GM19023 (cell line): ENCODE data around the gene JOSD2.
A peak's percentile ranks its signal among the peaks of the same experiment; 100 is the strongest.
"Not testable (repeated sequence)": the region's sequence is repeated elsewhere in the genome, so short reads cannot be mapped to it uniquely, and the experiment has no call there.

Source experiments
- ATAC-seq: cut with Tn5 transposase; IDR thresholded peaks from one replicate; pipeline ENCODE4 v1.9.1; 2021; ENCODE audit warnings: mild to moderate bottlenecking, moderate library complexity; ENCODE audit not compliant: unreplicated experiment

JOSD2 gene

GRCh38 chr19:50478901-50479715 lies 31.9 kb downstream of the JOSD2 start:
- no peak for ATAC-seq

DNA sequence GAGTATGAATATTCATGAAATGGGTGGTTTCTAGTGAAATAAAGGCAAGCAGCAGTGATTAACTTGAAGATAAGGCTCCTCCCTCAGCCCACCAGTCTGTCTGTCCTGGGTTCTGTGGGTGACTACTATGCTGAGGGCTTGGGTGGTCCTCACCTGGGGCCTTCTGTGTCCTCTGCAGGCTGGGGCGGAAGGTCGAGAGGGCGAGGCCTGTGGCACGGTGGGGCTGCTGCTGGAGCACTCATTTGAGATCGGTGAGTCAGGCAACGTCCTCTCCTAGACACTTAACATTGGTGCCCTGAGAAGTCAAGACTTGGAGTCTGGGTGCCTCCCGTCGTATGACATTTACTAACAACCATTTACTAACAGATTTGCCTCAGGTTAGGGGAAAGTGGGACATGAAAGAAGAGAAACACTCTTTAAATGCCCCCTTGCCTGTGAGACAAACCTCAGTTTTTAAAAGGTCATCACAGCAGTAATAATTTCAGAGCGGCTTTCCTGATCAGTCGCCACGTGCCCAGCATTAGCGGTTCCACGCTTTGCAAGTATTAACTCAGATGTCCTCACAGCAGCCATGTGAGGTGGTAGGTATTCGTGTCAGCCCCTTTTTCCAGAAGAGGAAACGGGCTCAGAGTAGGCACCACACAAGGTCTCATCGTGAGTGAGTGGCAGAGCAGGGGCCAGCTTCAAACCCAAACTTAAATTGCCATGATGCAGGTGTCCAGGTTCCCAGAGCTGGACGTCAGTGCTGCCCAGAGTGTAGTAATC lies 33.1 kb downstream of the JOSD2 start:
- no peak for ATAC-seq

GRCh38 chr19:50476907-50477238 lies 34.1 kb downstream of the JOSD2 start:
- no peak for ATAC-seq

GRCh38 chr19:50476224-50476906 lies 34.6 kb downstream of the JOSD2 start, which contains the start of the genes EMC10 and GARIN5A:
Gene EMC10, plus strand, starts transcription at chr19:50476507. Its CDS starts 38 bp downstream, at chr19:50476545.
Gene GARIN5A, minus strand, starts transcription at chr19:50476848. Its CDS starts 460 bp downstream, at chr19:50476388.
- ATAC-seq, result peak; percentile 73

- no peak for ATAC-seq
These were observed 35.2 kb downstream of the JOSD2 start for GRCh38 chr19:50475736-50476223.

DNA sequence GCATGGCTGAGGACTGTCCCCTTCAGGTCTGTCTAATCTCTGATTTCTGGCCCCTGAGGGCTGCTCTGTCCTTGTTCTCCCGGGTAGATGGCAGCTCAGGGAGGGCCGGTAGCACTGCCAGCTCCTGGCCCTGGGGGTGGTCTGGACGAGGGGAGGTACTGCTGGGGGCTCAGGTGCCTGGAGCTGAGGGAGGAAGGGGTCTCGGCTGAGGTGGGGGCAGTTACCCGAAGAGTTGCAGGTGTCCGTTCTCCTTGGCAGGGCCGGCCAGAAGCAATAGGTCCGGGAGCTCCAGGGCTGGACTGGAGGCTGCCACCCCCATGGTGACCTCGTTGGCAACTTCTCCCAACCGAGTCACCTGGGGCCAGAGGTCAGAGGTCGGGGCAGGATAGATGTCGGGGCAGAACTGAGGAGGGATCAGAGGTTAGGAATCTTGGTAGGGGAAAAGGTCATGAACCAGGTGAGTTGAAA lies 35.9 kb downstream of the JOSD2 start:
- no peak for ATAC-seq

DNA sequence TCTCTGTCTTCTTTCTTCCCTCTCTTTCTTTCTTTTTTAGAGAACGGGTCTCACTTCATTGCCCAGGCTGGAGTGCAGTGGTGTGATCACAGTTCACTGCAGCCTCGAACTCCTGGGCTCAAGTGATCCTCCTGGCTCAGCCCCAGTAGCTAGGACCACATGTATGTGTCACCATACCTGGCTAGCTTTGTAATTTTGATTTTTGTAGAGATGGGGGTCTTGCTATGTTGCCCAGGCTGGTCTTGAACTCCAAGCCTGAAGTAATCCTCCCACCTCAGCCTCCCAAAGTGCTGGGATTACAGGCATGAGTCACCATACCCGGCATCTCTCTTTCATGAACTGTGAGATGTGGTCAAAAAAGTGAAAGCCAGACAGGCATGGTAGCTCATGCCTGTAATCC lies 37.7 kb downstream of the JOSD2 start:
- not testable (repeated sequence) for ATAC-seq

- ATAC-seq, result no peak
These were observed 42.2 kb downstream of the JOSD2 start for GRCh38 chr19:50468818-50469217.

GRCh38 chr19:50467566-50467965 lies 43.4 kb downstream of the JOSD2 start:
- ATAC-seq, result no peak

DNA sequence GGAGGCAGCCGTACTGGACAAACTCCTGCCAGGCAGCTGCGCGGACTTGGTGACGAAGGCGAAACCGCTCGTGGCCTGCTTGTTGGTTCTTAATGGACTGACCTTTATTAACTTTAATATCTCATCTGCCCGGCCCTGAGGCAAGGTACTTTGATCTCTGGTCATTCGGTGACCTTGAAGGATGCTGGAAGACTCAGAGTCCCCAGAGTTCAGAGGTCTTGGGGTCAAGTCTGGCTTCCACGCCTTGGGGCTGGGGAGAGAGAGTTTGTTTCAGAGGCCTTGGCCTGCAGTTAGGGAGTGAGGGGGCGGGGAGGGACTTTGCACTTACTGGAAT lies 44.3 kb downstream of the JOSD2 start:
- ATAC-seq, result no peak

- no peak for ATAC-seq
These were observed 44.8 kb downstream of the JOSD2 start for GRCh38 chr19:50465986-50466705.

DNA sequence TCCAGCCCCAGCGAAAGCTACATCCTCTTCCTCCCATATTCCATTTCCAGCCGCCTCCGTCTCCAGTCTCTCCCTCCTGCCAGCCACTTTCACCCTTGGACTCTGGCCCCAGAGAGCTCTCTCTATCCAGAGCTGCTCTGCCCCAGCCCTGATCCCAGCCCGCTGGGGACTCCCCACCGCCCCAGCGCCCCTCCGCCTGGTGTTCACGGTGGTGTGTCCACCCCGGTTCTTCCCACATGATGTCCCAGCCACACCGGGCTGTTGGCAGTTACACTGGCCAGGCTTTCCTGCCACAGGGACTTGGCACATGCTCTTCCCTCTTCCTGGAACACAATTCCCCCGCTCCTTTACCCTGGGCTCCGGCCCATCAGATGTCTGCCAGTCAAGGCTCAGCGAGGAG lies 46.0 kb downstream of the JOSD2 start:
- ATAC-seq, result no peak

DNA sequence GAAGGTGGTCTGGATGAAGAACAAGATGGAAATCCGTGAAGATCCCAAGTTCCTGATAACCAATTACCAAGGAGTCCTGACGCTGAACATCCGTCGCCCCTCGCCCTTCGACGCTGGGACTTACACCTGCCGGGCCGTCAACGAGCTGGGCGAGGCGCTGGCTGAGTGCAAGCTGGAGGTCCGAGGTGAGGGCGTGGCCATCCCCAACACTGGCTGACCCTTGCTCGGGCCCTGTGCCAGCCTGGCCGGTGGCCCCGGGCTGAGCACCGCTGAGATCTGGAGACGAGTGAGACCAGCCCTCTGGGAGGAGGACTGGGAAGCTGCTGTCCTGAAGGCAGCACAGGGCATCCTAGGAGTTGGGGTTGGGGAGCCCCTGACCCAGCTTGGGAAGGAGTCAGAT lies 46.6 kb downstream of the JOSD2 start:
- ATAC-seq, result no peak

DNA sequence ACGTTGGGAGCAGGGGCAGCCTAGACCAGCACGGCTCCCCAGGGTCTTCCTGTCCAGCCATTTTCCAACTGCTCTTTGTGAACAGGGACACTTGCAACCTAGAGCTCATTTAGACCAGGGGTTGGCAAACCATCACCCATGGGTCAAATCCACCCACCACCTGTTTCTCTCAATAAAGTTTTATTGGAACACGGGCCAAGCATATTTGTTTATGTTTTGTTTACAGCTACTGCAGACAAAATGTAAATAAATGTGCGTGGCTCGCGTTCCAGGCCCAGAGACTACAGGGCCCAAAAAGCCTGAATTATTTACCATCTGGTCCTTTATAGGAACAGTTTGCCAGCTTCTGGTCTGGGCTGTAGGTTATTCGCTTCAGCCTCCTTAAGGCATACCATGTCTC lies 48.0 kb downstream of the JOSD2 start:
- no peak for ATAC-seq

DNA sequence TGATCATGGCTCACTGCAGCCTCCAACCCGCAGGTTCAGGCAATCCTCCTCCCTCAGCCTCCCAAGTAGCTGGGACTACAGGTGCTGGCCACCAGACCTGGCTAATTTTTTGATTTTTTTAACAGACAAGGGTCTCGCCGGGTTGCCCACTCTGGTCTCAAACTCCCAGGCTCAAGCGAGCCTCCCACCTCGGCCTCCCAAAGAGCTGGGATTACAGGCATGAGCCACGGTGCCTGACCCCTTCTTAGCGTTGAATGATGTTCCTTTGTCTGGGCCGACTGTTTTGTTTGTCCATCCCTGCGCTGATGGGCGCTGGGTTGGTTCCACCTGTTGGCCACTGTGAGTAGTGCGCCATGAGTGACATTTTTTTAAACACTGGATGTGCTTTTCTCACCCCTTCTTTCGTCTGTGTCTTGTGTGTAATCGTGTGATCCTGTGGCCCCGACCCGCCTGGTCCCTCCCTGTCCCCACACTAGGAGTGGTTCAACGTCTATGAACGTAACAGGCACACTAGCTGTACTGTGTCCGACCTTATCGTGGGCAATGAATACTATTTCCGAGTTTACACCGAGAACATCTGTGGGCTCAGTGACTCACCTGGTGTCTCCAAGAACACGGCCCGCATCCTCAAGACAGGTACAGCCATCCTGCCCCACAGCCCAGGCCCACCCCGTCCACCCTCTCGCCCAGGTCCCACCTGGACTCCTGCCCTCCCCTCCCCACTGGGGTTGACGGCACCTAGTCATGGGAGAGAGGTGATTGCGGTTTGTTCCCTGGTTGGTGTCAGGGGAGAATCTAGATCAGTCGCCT lies 49.7 kb downstream of the JOSD2 start:
- ATAC-seq, result no peak

DNA sequence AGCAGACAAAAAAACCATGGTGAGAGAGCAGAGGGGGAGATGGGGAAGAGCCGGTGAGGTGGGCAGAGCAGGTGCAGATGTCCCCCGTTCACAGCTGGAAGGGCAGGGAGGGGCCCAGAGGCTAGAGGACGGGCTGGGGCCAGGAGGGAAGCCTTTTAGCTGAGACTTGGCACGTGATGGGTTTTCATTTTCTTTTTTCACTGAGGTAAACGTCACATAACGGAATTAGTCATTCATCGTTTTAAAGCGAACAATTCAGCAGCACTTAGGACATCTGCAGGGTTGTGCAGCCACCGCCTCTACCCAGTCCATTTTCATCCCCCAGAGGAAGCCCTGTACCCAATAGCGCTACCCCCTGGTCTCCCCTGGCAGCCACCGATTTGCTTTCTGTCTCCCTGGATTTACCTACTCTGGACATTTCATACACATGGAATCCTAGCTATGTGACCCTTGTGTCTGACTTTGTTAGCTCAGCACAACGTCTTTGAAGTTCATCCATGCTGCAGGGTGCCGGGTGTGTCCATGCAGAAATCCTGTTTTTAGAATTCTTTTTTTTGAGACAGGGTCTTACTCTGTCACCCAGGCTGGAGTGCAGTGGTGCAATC lies 50.7 kb downstream of the JOSD2 start:
- ATAC-seq, result peak; percentile 56

DNA sequence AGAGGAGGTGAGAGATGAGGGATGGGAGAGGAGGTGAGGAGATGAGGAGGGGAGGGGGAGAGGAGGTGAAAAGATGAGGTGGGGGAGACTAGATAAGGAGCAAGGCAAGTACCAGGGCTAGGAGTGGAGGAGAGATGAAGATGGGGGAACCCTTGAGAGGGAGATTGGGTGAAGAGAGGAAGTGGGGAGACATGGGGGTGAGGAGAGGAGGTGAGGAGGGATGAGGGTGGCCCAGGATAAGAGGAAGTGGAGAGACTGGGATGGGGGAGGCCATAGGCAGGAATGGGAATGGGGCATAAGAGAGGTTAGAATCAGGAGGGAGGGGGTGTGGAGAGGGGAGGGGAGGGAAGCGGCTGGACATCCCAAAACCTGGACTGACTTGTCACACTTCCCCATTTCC lies 51.4 kb downstream of the JOSD2 start:
- ATAC-seq, result no peak

DNA sequence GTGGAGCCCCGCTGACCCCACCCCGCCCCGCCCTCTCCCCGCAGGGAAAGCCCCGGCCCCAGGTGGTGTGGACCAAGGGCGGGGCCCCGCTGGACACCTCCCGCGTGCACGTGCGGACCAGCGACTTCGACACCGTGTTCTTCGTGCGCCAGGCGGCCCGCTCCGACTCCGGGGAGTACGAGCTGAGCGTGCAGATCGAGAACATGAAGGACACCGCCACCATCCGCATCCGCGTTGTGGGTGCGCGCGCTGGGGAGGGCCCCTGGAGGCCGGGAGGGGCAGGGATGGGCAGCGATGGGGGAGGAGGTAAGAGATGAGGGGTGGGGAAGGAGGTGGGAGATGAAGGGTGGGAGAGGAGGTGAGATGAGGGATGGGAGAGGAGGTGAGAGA lies 51.9 kb downstream of the JOSD2 start:
- ATAC-seq, result no peak

DNA sequence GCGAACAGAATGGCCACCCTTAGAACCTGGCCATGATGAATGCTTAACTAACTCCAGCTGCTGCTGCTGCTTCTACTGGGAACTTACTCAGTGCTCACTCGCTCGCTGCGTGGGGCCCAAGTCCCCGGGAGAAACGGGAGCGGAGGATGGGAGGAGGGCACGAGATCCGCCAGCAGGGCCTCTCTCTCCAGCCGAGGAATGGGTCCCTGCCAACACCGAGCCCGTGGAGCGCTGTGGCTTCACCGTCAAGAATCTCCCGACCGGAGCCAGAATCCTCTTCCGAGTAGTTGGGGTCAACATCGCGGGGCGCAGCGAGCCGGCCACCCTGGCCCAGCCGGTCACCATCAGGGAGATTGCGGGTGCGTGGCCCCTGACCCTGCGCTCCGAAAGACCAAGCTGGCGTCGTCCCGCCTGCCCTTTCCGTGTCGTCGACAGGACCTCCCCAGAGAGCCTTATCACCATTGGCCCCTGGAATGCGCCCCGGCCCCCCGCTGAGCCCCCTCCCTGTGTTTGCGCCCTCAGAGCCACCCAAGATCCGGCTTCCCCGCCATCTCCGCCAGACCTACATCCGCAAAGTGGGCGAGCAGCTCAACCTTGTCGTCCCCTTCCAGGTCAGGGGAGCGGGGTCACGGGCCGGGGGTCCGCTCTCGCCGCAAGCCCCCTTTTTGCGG lies 52.5 kb downstream of the JOSD2 start:
- ATAC-seq, result no peak
